ENCODE results near the gene RGS9BP.
"Not testable (repeated sequence)": the region's sequence is repeated elsewhere in the genome, so short reads cannot be mapped to it uniquely, and the experiment has no call there.

Gene RGS9BP

DNA sequence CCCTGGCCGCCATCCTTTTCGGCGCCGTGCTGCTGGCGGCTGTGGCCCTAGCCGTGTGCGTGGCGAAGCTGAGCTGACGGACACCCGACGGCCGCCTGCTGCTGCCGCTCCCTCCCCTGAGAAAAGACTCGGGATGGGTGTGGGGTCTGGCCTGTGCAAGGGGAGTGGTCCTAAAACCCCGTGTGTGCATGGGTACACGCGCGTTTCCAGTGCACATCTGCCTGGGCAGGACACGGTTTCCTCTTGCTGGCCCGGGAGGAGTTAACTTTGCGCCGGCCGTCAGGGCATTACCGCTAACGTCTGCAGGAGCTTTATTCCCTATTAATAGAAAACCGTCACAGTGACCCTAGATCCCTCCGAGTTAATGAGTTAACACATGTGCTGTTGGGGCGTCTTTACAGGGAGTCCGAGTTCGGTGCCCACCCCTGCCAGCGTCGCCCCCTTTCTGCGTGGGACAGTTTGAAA, 1.3 kb downstream of the RGS9BP start:
- H3K27ac Mint-ChIP-seq, result no peak overlapping the region
- no peaks in the 10 kb centered on the region for H3K9me3 Mint-ChIP-seq (ENCODE audit: low read depth)
- peaks cover 6% of the 10 kb centered on the region for H3K27me3 Mint-ChIP-seq
- peak overlapping the region; percentile 70 for H3K4me3 Mint-ChIP-seq
- H3K36me3 Mint-ChIP-seq, result no peaks in the 10 kb centered on the region
- peaks cover 25% of the 10 kb centered on the region for H3K4me1 Mint-ChIP-seq (ENCODE audit: low read depth)

DNA sequence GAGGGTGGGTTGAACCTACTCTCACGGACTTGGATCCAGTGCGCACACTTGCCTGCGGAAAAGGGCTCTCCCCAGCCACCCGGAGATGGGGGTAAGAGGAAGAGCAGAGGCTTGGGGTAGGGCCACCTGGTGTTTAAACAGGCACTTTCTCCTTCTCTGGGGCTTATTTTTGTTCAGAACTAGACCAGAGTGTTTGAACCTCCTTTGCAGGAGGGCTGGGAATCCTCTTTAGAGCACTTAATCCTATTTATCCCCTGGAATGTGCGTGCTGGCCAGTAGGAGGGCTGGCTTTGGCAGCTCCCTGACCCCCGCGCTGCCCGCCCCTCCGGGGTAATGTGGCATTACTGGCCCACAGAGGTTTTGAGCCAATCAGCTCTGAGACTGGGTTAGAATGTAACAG, 2.0 kb downstream of the RGS9BP start:
- Mint-ChIP-seq H3K36me3 (no peaks in the 10 kb centered on the region), H3K4me3 (peak overlapping the region; percentile 70), H3K27ac (no peak overlapping the region), H3K27me3 (peaks cover 7% of the 10 kb centered on the region), H3K4me1 (ENCODE audit: low read depth) (peaks cover 21% of the 10 kb centered on the region), H3K9me3 (ENCODE audit: low read depth) (no peaks in the 10 kb centered on the region)

DNA sequence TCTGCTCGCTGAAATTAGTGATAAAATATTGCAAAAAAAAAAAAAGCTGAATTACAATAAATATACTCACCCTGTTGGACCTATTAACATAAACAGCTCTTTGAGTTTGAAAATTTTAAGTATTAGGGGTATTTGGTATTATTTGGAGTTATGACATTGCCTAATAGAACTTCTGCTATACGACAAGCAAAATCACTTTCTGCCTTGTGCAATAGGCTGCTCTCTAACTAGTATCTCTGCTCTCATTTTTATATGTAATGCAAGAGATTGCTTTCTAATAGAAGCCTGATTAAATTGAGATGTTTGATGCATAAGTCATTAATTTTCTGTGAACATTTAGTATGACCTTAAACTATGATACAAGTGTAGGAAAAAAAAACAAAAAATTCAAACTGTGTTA, 5.3 kb downstream of the RGS9BP start:
- H3K4me3 Mint-ChIP-seq, result no peak overlapping the region
- peaks cover 5% of the 10 kb centered on the region for H3K4me1 Mint-ChIP-seq (ENCODE audit: low read depth)
- H3K27ac Mint-ChIP-seq, result no peak overlapping the region
- H3K9me3 Mint-ChIP-seq (ENCODE audit: low read depth), result no peaks in the 10 kb centered on the region
- H3K27me3 Mint-ChIP-seq, result peaks cover 7% of the 10 kb centered on the region
- peaks cover 2% of the 10 kb centered on the region for H3K36me3 Mint-ChIP-seq

- Mint-ChIP-seq H3K4me3 (no peak overlapping the region), H3K27ac (no peak overlapping the region), H3K4me1 (ENCODE audit: low read depth) (peaks cover 2% of the 10 kb centered on the region), H3K36me3 (peaks cover 4% of the 10 kb centered on the region), H3K9me3 (ENCODE audit: low read depth) (no peaks in the 10 kb centered on the region), H3K27me3 (peaks cover 4% of the 10 kb centered on the region)
Measured at GRCh38 chr19:32682317-32682716, 6.7 kb downstream of the RGS9BP start.

- H3K9me3 Mint-ChIP-seq (ENCODE audit: low read depth), result no peaks in the 10 kb centered on the region
- peaks cover 4% of the 10 kb centered on the region for H3K36me3 Mint-ChIP-seq
- H3K4me1 Mint-ChIP-seq (ENCODE audit: low read depth), result peaks cover 19% of the 10 kb centered on the region
- H3K27me3 Mint-ChIP-seq, result peaks cover 2% of the 10 kb centered on the region
- no peak overlapping the region for H3K27ac Mint-ChIP-seq
- H3K4me3 Mint-ChIP-seq, result no peak overlapping the region
Measured at GRCh38 chr19:32686847-32687475, 11.3 kb downstream of the RGS9BP start.

DNA sequence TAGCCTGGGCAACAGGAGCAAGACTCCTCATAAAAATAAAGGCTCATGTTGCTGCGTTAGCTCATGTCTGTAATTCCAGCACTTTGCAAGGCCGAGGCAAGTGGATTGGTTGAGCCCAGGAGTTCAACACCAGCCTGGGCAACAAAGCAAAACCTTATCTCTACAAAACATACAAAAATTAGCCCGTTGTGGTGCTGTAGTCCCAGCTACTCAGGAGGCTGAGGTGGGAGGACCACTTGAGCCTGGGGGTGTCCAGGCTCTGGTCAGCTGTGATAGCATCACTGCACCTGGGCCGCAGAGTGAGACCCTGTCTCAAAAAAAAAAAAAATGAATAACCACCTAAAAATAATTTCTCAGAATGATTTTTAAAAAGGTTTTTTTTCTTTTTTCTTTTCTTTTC, 12.0 kb downstream of the RGS9BP start:
- H3K4me3 Mint-ChIP-seq, result no peak overlapping the region
- H3K9me3 Mint-ChIP-seq (ENCODE audit: low read depth), result no peaks in the 10 kb centered on the region
- H3K4me1 Mint-ChIP-seq (ENCODE audit: low read depth), result peaks cover 19% of the 10 kb centered on the region
- peaks cover 4% of the 10 kb centered on the region for H3K36me3 Mint-ChIP-seq
- H3K27me3 Mint-ChIP-seq, result no peaks in the 10 kb centered on the region
- no peak overlapping the region for H3K27ac Mint-ChIP-seq

DNA sequence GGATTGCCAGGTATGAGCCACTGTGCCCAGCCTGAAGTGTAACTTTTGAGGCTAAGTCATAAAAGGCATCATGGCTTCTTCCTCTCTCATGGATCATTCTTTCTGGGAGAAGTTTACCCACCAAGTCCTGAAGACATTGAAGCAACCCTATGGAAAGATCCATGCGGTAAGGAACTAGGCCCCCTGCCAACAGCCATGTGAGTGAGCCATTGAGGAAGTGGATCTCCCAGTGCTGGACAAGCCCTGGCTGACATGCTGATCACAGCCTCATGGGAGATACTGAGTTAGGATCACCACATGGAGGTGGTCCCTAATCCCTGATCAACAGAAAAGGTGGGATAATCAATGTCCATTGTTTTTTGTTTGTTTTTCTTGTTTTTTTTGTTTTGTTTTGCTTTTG, 12.7 kb downstream of the RGS9BP start:
- Mint-ChIP-seq H3K9me3 (ENCODE audit: low read depth) (no peaks in the 10 kb centered on the region), H3K4me1 (ENCODE audit: low read depth) (peaks cover 25% of the 10 kb centered on the region), H3K4me3 (no peak overlapping the region), H3K36me3 (peaks cover 8% of the 10 kb centered on the region), H3K27ac (no peak overlapping the region), H3K27me3 (no peaks in the 10 kb centered on the region)

DNA sequence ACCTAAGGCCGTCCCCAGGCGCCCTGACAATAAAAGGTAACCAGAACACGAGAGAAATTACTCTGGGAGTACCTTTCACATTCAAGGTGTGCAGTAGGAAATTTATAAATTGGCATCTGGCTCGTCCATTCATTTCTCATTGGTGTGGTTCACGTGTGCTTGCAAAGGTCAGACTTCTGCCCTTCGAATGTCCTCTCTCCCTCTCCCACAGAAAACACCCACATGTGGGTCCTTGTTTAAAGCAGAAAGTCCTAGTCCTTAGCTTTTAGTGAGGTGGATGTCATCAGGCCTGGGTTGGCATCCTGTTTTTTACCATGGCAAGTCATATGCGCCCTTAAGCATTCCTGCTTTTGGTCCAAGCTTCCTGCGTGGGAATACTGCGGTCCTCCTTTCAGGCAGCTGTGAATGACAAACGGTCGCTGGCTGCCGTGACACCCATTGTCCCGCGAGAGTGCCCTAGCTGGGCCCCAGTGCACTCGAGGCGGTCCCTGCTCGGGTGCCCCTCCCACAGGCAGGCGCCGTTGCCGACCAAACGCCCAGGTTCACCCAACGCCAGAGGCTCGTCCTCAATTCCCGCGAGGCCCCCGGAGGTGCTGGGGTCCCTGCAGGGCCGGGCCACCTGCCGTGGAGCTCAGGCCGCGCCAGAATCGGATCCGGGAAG, 15.8 kb downstream of the RGS9BP start, which contains the start of gene NUDT19:
Gene NUDT19 (plus strand): TSS at position 531 of the 661 bp plus-strand sequence. CDS start 140 bp downstream, outside the sequence.
- peak within 1 kb of the TSS; percentile 98 for H3K27ac Mint-ChIP-seq
- H3K27me3 Mint-ChIP-seq, result no peaks in the 10 kb centered on the region
- peaks cover 53% of the 10 kb centered on the region for H3K4me1 Mint-ChIP-seq (ENCODE audit: low read depth)
- peaks cover 14% of the 10 kb centered on the region for H3K36me3 Mint-ChIP-seq
- no peaks in the 10 kb centered on the region for H3K9me3 Mint-ChIP-seq (ENCODE audit: low read depth)
- H3K4me3 Mint-ChIP-seq, result peak within 1 kb of the TSS; percentile 99

DNA sequence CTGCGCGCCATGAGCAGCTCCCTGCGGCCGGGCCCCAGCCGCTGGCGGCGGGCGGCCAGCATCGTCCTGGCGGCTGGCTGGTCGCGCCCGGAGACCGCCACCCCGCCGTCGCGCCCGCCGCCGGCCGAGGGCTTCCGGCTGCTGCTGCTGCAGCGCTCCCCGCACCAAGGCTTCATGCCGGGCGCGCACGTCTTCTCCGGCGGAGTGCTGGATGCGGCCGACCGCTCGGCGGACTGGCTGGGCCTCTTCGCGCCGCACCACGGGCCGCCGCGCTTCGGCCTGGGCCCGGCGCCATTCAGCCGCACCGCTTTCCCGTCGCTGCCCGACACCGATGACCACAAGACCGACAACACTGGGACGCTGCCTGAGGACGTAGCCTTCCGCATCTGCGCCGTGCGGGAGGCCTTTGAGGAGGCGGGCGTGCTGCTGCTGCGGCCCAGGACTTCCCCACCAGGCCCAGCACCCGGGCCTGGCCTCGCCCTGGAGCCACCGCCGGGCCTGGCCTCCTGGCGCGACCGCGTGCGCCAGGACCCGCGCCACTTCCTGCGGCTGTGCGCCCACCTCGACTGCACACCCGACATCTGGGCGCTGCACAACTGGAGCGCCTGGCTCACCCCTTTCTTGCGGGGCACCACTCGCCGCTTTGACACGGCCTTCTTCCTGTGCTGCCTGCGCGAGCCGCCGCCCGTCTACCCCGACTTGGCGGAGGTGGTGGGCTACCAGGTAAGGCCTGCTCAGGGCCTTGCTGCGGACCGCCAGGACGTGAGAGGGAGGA, 16.5 kb downstream of the RGS9BP start:
- H3K4me3 Mint-ChIP-seq, result peak overlapping the region; percentile 99
- no peaks in the 10 kb centered on the region for H3K9me3 Mint-ChIP-seq (ENCODE audit: low read depth)
- H3K36me3 Mint-ChIP-seq, result peaks cover 13% of the 10 kb centered on the region
- H3K27me3 Mint-ChIP-seq, result no peaks in the 10 kb centered on the region
- peak overlapping the region; percentile 98 for H3K27ac Mint-ChIP-seq
- peaks cover 59% of the 10 kb centered on the region for H3K4me1 Mint-ChIP-seq (ENCODE audit: low read depth)

GRCh38 chr19:32692727-32693061, 17.0 kb downstream of the RGS9BP start:
- no peaks in the 10 kb centered on the region for H3K9me3 Mint-ChIP-seq (ENCODE audit: low read depth)
- peak overlapping the region; percentile 98 for H3K27ac Mint-ChIP-seq
- H3K4me3 Mint-ChIP-seq, result peak overlapping the region; percentile 99
- peaks cover 65% of the 10 kb centered on the region for H3K4me1 Mint-ChIP-seq (ENCODE audit: low read depth)
- H3K27me3 Mint-ChIP-seq, result no peaks in the 10 kb centered on the region
- H3K36me3 Mint-ChIP-seq, result peaks cover 18% of the 10 kb centered on the region

- Mint-ChIP-seq H3K4me1 (ENCODE audit: low read depth) (peaks cover 71% of the 10 kb centered on the region), H3K4me3 (peak overlapping the region; percentile 99), H3K36me3 (peaks cover 22% of the 10 kb centered on the region), H3K27ac (peak overlapping the region; percentile 98)
- not testable (repeated sequence) for H3K9me3 Mint-ChIP-seq (ENCODE audit: low read depth); H3K27me3 Mint-ChIP-seq
Measured at GRCh38 chr19:32693151-32694108, 17.8 kb downstream of the RGS9BP start.

GRCh38 chr19:32694316-32694715, 18.7 kb downstream of the RGS9BP start:
- H3K27ac Mint-ChIP-seq; H3K27me3 Mint-ChIP-seq; H3K9me3 Mint-ChIP-seq (ENCODE audit: low read depth): not testable (repeated sequence)
- H3K4me1 Mint-ChIP-seq (ENCODE audit: low read depth), result peaks cover 74% of the 10 kb centered on the region
- H3K4me3 Mint-ChIP-seq, result peak overlapping the region; percentile 99
- H3K36me3 Mint-ChIP-seq, result peaks cover 27% of the 10 kb centered on the region

GRCh38 chr19:32694851-32695250, 19.2 kb downstream of the RGS9BP start:
- H3K27me3 Mint-ChIP-seq; H3K9me3 Mint-ChIP-seq (ENCODE audit: low read depth); H3K27ac Mint-ChIP-seq: not testable (repeated sequence)
- H3K36me3 Mint-ChIP-seq, result peaks cover 31% of the 10 kb centered on the region
- peak overlapping the region; percentile 99 for H3K4me3 Mint-ChIP-seq
- peaks cover 72% of the 10 kb centered on the region for H3K4me1 Mint-ChIP-seq (ENCODE audit: low read depth)

DNA sequence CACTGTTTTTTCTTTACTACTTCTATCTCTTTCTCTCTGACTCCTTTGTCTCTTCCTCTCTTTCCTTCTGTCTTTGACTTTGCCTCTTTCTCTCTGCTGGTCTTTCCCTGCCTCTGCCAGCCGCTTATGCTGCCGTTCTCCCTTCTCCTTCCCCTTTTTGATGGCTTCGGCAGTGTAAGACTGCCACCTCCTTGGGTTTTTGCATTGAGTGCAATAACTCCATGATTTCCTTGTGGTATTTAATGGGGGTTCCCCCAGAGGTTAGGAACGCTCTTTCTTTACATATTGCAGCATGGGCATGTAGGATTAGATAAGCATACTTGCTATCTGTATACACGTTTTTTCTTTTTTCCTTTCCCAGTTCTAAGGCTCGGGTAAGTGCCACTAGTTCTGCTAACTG, 19.9 kb downstream of the RGS9BP start:
- peak overlapping the region; percentile 46 for H3K27ac Mint-ChIP-seq
- peaks cover 31% of the 10 kb centered on the region for H3K36me3 Mint-ChIP-seq
- not testable (repeated sequence) for H3K27me3 Mint-ChIP-seq; H3K9me3 Mint-ChIP-seq (ENCODE audit: low read depth)
- peak overlapping the region; percentile 99 for H3K4me3 Mint-ChIP-seq
- H3K4me1 Mint-ChIP-seq (ENCODE audit: low read depth), result peaks cover 67% of the 10 kb centered on the region
